ENCODE measurements around the gene HPDL. TPM values are rescaled to one million over a fixed set of nuclear protein-coding genes. Genes with fewer than 3 reads are reported as not detected.
"Not testable (repeated sequence)": the region's sequence is repeated elsewhere in the genome, so short reads cannot be mapped to it uniquely, and the experiment has no call there.

Gene HPDL
- total RNA-seq = not detected
- long read RNA-seq = 0 reads

DNA sequence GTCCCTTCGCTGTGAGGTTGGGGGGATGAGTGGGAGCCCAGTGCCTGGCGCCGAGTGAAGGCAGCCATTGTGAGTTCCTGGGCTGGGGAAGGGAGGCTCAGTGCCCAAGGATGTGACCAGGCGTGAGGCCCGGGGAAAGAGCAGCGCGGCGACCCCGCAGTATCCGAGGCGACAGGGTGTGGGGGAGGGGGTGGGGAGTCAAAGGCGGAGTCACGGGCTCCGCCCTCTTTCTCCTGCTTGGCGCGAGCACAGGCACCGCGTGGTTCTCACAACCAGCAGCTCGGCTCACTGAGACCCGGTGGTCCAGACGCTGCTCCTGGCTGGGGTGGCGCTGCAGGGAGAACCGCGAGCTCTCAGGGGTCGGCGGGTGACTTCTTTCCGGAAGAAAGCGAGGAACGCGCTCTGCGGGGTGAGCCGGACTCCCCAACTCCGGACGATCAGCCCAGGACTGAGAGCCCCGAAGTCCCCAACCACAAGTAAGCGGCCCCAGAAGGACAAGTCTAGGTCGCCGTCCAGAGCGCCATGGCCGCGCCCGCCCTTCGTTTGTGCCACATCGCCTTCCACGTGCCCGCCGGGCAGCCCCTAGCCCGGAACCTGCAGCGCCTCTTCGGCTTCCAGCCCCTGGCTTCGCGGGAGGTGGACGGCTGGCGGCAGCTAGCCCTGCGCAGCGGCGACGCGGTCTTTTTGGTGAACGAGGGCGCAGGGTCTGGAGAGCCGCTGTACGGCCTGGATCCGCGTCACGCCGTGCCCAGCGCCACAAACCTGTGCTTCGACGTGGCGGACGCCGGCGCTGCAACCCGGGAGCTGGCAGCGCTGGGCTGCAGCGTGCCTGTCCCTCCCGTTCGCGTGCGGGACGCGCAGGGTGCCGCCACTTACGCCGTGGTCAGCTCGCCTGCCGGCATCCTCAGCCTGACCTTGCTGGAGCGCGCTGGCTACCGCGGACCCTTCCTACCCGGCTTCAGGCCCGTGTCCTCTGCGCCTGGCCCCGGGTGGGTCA is at the start of gene HPDL:
Gene HPDL (plus strand): TSS at position 269 of the 997 bp plus-strand sequence. CDS start 254 bp downstream, at position 523.
- intact Hi-C loops (cut with DNase I) = no loop called here
- DNase-seq (ENCODE audit: low spot score) = no peak

DNA sequence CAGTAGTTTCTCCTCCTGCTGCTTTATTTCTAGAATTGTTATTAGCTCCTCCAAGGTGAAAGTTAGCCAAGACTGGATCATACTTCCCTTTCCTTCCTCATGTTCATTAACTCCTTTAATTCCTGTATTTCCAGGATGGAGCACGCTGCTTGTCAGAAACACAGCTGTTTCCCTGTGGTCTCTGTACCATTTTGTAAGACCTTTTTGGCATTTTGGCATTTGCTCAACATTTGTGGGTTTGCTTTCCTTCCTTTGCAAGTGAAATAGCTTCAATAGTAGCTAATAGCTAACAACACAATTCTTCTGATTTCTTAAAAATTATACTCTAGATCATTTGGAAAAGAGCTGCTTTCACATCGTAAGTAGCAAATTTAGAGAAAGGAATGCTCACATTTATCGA is 44.3 kb upstream of the HPDL start:
- DNase-seq (ENCODE audit: low spot score) = no peak
- intact Hi-C loops (cut with DNase I) = no loop called here

DNA sequence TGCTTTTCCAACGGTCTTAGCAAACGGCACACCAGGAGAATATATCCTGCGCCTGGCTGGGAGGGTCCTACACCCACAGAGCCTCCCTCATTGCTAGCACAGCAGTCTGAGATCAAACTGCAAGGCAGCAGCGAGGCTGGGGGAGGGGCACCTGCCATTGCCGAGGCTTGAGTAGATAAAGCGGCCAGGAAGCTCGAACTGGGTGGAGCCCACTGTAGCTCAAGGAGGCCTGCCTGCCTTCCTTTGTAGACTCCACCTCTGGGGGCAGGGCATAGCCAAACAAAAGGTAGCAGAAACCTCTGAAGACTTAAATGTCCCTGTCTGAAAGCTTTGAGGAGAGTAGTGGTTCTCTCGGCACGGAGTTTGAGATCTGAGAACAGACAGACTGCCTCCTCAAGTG is 41.8 kb upstream of the HPDL start:
- intact Hi-C loops (cut with DNase I); DNase-seq (ENCODE audit: low spot score): not testable (repeated sequence)

DNA sequence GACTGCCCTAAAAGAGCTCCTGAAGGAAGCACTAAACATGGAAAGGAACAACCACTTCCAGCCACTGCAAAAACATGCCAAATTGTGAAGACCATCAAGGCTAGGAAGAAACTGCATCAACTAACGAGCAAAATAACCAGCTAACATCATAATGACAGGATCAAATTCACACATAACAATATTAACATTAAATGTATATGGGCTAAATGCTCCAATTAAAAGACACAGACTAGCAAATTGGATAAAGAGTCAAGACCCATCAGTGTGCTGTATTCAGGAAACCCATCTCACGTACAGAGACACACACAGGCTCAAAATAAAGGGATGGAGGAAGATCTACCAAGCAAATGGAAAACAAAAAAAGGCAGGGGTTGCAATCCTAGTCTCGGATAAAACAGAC is 40.2 kb upstream of the HPDL start:
- DNase-seq (ENCODE audit: low spot score); intact Hi-C loops (cut with DNase I): not testable (repeated sequence)

DNA sequence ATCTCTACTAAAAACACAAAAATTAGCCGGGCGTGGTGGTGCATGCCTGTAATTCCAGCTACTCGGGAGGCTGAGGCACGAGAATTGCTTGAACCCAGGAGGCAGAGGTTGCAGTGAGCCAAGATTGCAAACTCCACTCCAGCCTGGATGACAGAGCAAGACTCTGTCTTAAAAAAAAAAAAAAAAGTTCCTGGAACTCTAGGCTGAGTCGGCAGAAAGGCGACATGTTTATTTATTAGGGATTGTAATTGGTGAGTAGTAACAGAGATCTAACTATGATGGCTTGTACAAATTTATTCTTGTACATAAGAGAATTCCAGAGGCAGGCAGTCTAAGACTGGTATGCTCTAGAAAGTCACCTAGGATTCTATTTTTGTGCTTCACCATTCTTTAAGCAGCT is 35.7 kb upstream of the HPDL start:
- intact Hi-C loops (cut with DNase I); DNase-seq (ENCODE audit: low spot score): not testable (repeated sequence)

DNA sequence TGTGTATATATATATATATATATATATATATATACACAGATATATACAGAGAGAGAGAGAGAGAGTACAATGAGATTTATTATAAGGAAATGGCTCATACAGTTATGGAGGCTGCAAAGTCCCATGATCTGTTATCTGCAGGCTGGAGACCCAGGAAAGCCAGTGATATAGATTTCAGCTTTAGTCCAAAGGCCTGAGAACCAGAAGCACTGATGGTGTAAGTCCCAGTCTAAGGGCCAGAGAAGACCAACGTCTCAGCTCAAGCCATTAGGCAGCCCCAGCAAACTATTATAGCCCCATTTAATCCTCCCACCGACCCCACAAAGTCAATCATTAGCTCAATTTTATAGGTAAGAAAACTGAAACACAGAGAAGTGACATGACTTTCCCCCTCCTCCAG is 35.0 kb upstream of the HPDL start:
- DNase-seq (ENCODE audit: low spot score) = no peak
- intact Hi-C loops (cut with DNase I) = no loop called here

DNA sequence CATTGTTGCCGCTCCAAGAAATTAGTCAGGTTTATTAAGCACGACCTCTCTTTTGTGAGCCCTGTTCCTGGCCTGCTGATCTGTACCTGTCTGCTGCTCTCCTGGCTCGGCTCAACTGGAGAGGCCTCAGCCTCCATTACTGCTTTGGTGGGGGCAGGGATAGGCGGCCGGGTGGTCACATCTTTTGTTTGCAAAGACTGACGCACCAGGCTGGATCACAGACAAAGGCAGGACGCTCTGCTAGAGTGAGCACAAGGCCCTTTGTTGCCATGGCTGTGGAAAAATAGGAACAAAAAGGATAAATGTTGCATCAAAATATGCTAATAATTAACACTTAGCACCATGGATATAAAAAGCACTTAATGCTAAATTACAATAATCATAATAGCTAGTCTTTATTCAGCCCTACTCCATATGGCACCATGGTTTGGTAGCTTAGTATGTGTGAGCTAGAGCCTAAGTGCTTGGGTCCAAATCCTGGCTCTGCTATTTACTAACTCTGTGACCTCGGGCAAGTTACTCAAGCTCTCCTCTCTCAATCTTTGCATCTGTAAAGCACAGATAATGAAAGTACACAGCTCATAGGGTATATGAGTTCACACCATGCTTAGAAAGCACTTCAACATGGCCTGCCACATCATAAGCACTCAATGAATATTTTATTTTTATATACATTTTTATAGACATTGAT is 28.9 kb upstream of the HPDL start:
- intact Hi-C loops (cut with DNase I) = loop anchor here (5.0 kb wide), 1 partner anchor 461 kb away; no protein-coding TSS in a partner anchor
- DNase-seq (ENCODE audit: low spot score) = no peak

DNA sequence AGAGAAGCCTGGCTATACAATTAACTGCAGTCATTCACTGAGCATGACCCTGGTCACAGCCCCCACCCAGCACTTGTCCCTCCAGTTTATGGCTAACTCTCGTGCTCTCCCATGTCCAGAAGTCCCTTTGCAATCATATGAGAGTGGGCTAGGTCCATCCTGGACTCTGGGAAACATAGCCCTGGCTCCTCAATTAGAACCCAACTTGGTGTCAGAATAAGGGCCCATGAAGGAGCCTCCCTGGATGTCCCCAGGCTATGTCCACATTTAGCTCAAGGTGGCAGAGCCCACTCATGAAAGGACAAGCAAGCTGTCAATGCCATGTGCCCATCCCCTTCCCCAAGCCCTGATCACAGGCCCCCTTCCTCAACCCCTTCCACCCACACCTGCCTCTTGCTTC is 27.4 kb upstream of the HPDL start:
- no peak for DNase-seq (ENCODE audit: low spot score)

DNA sequence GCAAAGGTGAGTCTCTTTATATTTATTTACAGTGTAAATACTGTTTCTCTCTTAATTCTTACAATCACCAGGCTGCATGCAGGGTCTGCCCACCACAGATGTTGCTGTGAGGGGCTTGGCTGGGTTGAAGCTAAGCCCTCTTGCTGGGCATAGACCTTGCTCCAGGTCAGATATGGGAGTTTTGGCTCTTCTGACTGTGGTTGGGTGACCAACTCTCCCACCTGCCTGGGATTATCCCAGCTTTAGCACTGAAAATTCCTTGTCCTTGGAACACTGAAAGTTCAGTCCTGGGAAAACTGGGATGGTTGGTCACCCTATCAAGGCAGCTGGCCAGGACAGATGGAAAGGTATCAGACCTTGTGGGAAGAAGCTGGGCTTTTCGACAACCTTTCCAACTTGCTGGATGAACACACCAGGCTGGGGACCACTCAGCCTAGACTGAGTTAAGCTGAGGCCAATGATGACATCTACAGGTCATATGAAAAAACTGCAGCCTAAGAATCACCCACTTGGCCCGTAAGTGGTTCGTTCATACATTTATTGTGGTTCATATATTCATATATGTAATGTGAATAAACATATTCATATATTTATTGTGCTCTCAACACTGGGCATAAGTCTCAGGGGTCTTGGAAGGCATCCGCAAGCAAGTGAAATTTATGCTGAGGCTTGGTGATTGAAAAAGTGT is 26.6 kb upstream of the HPDL start:
- DNase-seq (ENCODE audit: low spot score) = no peak
- intact Hi-C loops (cut with DNase I) = loop anchor here (1.0 to 10.0 kb wide), 5 partner anchors 192 to 558 kb away; partner anchors contain the start of genes BTBD19, DYNLT4, PLK3 and TESK2

More for the DNA sequence above, 27.4 kb upstream of the HPDL start:
- intact Hi-C loops (cut with DNase I) = loop anchor here (5.0 kb wide), 1 partner anchor 462 kb away; no protein-coding TSS in a partner anchor

DNA sequence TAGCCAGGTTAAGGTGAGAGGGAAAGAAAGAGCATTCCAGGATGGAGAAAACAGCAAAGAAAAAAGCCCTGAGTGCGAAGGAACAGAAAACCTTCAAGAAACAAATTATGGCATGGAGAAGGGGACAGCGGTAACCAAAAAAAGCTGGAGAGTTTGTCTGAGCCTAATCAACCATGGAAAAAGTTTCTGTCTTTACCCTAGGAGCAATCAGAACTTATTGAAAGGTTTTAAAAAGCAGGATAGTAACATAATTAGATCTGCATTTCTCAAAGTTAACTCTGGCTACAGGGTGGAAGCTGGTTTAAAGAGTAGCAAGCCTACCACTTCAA is 26.1 kb upstream of the HPDL start:
- intact Hi-C loops (cut with DNase I) = loop anchor here (1.0 to 10.0 kb wide), 4 partner anchors 192 to 558 kb away; partner anchors contain the start of genes BTBD19, DYNLT4, PLK3 and TESK2
- DNase-seq (ENCODE audit: low spot score) = no peak

DNA sequence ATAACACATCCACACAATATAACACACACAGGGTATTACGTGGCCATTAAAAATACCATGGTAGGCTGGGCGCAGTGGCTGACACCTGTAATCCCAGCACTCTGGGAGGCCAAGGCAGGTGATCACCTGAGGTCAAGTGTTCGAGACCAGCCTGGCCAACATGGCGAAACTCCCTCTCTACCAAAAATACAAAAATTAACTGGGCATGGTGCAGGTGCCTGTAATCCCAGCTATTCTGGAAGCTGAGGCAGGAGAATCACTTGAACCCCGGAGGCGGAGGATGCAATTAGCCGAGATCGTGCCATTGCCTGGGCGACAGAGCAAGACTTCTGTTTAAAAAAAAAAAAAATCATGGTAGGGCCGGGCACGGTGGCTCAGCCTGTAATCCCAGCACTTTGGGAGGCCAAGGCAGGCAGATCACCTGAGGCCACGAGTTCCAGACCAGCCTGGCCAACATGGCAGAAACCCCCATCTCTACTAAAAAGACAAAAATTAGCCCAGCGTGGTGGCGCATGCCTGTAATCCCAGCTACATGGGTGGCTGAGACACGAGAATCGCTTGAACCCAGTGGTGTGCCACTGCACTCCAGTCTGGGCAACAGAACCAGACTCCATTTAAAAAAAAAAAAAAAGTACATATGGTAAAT is 24.1 kb upstream of the HPDL start:
- intact Hi-C loops (cut with DNase I) = loop anchor here (1.0 to 10.0 kb wide), 4 partner anchors 37 to 560 kb away; partner anchors contain the start of genes BTBD19, DYNLT4, PLK3 and TESK2
- DNase-seq (ENCODE audit: low spot score) = no peak

DNA sequence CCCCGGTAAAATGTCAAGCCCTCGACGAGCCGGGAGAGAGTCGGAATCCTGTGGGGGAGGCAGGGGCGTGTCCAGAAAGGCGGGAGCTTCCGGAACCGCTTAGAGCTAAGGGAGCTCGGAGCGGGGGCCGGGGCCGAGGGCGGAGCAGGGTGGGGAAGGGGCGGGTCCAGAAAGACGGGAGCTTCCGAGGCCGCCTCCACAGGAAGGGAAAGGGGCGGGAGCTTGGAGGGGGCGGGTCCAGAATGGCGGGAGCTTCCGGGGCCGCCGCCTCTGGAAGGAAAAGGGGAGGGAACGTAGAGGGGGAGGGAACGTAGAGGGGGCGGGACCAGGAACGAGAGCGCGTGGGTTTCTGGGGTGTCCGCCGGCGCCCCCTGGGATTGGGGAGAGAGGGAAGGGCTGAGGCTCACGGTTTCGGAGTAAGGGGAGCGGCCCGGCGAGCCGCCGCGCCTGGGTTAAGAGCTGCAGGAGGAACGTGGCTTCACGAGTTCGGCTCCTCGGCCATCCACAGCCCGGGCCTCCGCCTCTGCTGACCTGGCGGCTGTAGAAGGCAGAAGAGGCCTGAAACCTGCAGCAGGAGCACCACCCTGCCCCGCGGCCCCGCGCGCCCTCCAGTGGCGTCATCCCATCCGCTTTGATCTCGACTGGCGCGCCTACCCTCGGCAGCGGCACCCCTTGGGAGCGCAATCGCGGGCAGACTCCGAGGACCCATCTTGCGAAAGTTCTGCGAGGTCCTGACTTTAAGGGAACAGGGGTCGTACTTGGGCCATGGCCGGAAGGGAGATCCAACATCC is 23.0 kb upstream of the HPDL start:
- peak; percentile 99 for DNase-seq (ENCODE audit: low spot score)
- intact Hi-C loops (cut with DNase I) = loop anchor here (1.0 to 10.0 kb wide), 5 partner anchors 36 to 561 kb away; partner anchors contain the start of genes BTBD19, DYNLT4, PLK3 and TESK2

DNA sequence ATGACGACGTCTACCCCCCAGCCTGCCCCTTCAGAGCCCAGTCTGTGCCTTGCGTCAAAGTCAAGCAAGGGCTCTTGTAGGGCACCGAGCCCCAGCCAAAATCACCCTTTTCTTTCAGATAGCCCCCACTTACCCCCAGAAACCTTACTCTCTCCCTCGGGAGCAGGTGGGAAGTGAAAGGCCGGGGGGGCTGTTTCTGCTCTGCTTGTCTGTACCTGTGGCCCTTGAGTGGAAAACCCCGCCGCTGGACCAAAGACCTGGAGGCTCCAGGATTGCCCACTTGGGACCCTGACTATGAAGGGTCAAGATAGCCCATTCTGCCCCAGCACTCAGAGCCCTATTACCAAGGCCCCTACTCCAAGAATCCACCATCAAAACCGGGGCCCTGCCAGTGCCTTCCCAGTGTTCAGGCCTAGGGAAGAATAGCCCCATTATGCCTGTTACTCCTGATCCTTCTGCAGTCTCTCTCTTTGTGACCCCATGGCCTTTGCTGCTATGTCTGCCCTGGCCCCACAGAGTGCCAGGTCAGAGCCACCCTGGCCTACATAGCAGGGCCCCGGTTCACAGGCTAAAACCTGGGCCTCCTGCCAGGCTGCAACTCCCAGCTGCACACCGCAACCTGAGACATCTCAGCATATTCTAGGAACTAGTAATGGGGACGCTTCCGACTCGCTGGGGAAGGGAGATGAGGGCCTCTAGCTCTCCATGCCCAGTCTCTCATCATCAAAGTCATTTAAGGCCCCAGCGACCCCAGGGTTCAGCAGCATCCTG is 22.2 kb upstream of the HPDL start:
- DNase-seq (ENCODE audit: low spot score) = peak; percentile 70

DNA sequence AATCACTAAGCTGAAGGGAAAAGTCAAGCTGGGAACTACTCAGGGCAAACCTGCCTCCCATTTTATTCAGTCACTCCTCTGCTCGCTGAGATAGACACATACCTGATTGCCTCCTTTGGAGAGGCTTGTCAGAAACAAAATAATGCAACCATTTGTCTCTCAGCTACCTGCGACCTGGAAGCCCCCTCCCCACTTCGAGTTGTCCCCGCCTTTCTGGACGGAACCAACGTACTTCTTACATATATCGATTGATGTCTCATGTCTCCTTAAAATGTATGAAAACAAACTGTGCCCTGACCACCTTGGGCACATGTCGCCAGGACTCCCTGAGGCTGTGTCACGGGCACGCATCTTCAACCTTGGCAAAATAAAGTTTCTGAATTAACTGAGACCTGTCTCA is 21.5 kb upstream of the HPDL start:
- DNase-seq (ENCODE audit: low spot score) = peak; percentile 31
- intact Hi-C loops (cut with DNase I) = loop anchor here (2.0 to 10.0 kb wide), 2 partner anchors 100 to 500 kb away; partner anchors contain the start of genes BTBD19, DYNLT4 and PLK3

More for the DNA sequence above, 22.2 kb upstream of the HPDL start:
- intact Hi-C loops (cut with DNase I) = loop anchor here (2.0 to 10.0 kb wide), 4 partner anchors 100 to 562 kb away; partner anchors contain the start of genes BTBD19, DYNLT4, PLK3 and TESK2

DNA sequence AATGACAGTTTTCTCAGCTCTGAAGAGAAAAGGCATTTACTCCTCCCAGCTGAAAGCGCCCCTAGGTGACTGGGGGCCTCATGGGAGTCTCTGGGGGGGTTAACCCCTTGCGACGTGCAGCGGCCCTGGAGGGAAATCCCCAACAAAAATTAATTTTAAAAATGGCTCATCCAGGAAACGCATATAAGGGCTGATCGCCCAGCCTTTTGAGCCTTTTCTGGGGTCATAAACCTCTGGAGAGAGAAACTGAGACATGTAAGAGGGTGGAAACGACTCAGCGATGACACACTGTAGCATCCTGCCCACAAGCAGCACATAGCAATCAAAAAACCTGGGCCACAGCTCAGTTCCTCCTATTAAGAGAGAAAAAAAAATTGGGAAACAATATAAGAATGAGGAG is 20.4 kb upstream of the HPDL start:
- intact Hi-C loops (cut with DNase I) = loop anchor here (10.0 kb wide), 1 partner anchor 502 kb away; the partner anchor contains the start of genes BTBD19, DYNLT4 and PLK3

DNA sequence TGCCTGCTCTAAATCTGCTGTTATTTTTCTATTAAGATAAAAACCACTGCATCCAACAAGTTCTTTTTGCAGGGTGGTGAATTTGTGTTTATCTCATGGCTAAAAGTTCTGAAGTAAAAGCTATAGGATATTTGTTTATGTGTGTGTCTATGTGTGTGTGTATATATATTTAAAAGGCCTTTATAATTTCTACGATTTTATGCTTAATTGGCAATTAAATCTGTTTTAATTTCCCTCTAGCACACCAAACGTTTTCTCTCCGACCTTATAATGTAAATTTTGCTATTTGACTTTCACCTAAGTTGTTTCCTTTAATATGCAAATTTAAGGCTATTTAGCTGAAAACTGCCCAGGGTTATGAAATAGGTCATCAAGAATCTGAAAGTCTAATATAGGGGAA is 19.8 kb upstream of the HPDL start:
- intact Hi-C loops (cut with DNase I) = loop anchor here (10.0 kb wide), 1 partner anchor 502 kb away; the partner anchor contains the start of genes BTBD19, DYNLT4 and PLK3
- no peak for DNase-seq (ENCODE audit: low spot score)

More for the DNA sequence above, 20.4 kb upstream of the HPDL start:
- no peak for DNase-seq (ENCODE audit: low spot score)

DNA sequence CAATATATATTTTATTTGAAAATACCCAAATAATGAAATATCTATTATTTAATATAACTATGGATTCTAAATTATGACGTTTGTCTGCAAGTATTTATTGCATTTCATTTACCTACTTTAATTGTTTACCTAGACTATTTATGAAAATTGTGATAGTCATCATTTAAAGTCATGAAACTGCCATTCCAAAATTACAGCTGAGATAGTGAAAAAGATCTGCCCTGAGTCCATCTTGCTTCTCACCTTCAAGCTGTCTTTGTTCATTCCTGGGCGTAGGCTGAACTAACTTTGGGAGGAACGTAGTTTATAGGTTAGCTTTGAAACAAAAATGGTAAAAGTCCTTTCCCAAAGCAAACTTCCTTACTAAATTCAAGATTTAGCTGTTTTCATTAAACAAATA is 12.4 kb upstream of the HPDL start:
- no peak for DNase-seq (ENCODE audit: low spot score)
- intact Hi-C loops (cut with DNase I) = no loop called here

Measured in cardiac septum (tissue), 1 donor.